Duodenal mucosa (tissue), 2 donors: Measurements from ENCODE around the gene FGFBP2.

ENCODE experiments used
- H3K27ac ChIP-seq: one replicate; pipeline ENCODE4 v1.7.0; 2013; ENCODE audit warnings: low read depth, low read length
- H3K27me3 ChIP-seq, 2 donors: one replicate each; pipeline ENCODE4 v1.7.0; 2013; ENCODE audit warnings: low read length in 2 of 2, control low read depth in 1 of 2; ENCODE audit not compliant: insufficient read depth in 2 of 2, control insufficient read depth in 1 of 2
- H3K36me3 ChIP-seq, 2 donors: one replicate each; pipeline ENCODE4 v1.7.0; 2013; ENCODE audit warnings: low read length in 2 of 2, control low read depth in 1 of 2; ENCODE audit not compliant: insufficient read depth in 2 of 2, control insufficient read depth in 1 of 2
- H3K4me1 ChIP-seq, 2 donors: one replicate each; pipeline ENCODE4 v1.7.0; 2013; ENCODE audit warnings: low read length in 2 of 2, control low read depth in 1 of 2; ENCODE audit not compliant: insufficient read depth in 2 of 2, control insufficient read depth in 1 of 2
- H3K4me3 ChIP-seq, 2 donors: one replicate each; pipeline ENCODE4 v1.7.0; 2013; ENCODE audit warnings: low read length in 2 of 2, low read depth in 1 of 2
- H3K9ac ChIP-seq, 2 donors: one replicate each; pipeline ENCODE4 v1.7.0; 2013; ENCODE audit warnings: low read length in 2 of 2, low read depth in 1 of 2
- H3K9me3 ChIP-seq, 2 donors: one replicate each; pipeline ENCODE4 v1.7.0; 2013; ENCODE audit warnings: low read length in 2 of 2, control low read depth in 1 of 2; ENCODE audit not compliant: control insufficient read depth in 1 of 2

Gene FGFBP2

GRCh38 chr4:15992167-15992485, 29.2 kb upstream of the FGFBP2 start:
- Histone ChIP-seq H3K27me3 (no peaks in the 10 kb centered on the region), H3K36me3 (peaks cover 3 to 5% of the 10 kb centered on the region in 2 donors), H3K27ac (no peak overlapping the region), H3K9me3 (no peaks in the 10 kb centered on the region), H3K4me1 (no peaks in the 10 kb centered on the region), H3K9ac (no peak overlapping the region), H3K4me3 (no peak overlapping the region)

DNA sequence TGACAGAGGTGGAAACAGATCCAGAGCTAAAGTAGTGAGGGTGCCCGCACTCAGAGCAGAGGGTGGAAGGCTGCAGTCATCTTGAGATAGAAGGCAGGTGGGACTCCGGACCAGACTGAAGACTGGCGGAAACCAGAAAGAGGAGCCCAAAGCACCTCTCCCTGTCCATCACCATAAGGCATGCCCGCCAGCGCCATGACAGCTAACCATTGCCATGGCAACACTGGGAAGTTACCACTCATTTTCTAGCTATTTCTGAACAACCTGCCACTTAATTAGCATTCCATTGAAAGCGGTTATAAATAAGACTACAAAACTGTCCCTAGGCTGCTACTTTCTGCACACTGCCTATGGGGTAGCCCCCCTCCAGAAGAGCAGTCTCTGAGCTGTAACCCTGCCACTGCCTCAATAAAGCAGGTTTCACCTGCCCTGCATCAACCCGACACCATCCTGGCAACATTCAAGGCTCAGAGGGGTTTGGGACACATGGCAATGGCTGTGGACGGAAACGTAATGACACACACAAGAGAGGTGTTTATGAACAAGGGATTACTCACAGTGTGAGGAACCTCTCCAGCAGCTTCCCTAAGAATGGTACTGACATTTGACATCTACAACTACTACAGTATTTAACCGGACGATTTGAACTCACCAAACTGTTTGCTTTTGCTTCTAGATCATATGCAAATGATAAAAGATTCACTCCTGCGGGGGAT, 27.8 kb upstream of the FGFBP2 start:
- H3K4me1 ChIP-seq, result no peaks in the 10 kb centered on the region
- H3K9me3 ChIP-seq, result no peaks in the 10 kb centered on the region
- no peaks in the 10 kb centered on the region for H3K27me3 ChIP-seq
- no peak overlapping the region for H3K4me3 ChIP-seq
- H3K36me3 ChIP-seq, result peaks cover 5 to 6% of the 10 kb centered on the region in 2 donors
- H3K27ac ChIP-seq, result no peak overlapping the region
- H3K9ac ChIP-seq, result no peak overlapping the region

DNA sequence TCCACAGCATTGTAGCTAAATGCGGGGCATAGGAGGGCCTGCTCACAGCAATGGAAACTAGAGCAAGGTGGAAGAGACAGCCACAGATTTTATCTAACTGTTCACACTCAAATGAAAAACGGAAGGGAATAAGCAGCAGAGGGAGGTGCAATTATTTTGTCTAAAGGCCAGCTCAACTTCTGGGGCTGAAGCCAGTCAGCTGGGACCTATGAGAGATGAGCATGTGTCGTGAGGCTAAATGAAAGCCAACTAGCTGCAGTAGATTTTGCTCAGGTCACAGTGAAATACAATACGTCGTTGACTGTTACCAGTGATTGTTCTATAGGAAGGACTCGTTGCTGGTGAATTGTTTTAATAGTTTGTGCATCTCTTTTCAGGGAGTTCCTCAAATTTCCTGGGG, 26.4 kb upstream of the FGFBP2 start:
- H3K9me3 ChIP-seq, result no peaks in the 10 kb centered on the region
- no peak overlapping the region for H3K4me3 ChIP-seq
- no peaks in the 10 kb centered on the region for H3K27me3 ChIP-seq
- H3K9ac ChIP-seq, result no peak overlapping the region
- no peaks in the 10 kb centered on the region for H3K4me1 ChIP-seq
- H3K27ac ChIP-seq, result no peak overlapping the region
- peaks cover 5 to 6% of the 10 kb centered on the region in 2 donors for H3K36me3 ChIP-seq

GRCh38 chr4:15988222-15988621, 25.2 kb upstream of the FGFBP2 start:
- H3K9me3 ChIP-seq, result no peaks in the 10 kb centered on the region
- no peak overlapping the region for H3K4me3 ChIP-seq
- H3K9ac ChIP-seq, result no peak overlapping the region
- no peaks in the 10 kb centered on the region for H3K27me3 ChIP-seq
- H3K4me1 ChIP-seq, result no peaks in the 10 kb centered on the region
- peaks cover 3 to 6% of the 10 kb centered on the region in 2 donors for H3K36me3 ChIP-seq
- H3K27ac ChIP-seq, result no peak overlapping the region

GRCh38 chr4:15986907-15987306, 23.9 kb upstream of the FGFBP2 start:
- Histone ChIP-seq H3K9ac (no peak overlapping the region), H3K27me3 (no peaks in the 10 kb centered on the region), H3K36me3 (peaks cover 0 to 6% of the 10 kb centered on the region in 2 donors), H3K27ac (no peak overlapping the region), H3K4me1 (no peaks in the 10 kb centered on the region), H3K9me3 (no peaks in the 10 kb centered on the region), H3K4me3 (no peak overlapping the region)

DNA sequence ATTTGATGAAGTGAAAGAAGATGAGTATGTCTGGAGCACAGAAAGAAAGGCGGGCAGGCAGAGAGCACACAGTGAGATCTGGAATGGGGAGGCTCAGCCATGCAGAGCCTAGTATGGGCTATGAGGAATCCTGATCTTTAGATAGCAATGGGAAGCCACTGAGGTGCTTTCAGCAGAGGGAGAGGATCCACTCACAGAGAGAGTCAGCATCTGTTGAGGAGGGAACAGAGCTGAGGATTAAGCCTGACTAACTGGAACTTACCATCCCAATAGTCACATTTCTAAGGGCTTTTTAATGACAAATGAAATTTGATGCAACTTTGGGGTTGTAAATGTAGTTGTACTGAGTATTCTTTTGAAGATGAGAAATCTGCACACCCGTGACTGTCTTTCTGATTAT, 20.6 kb upstream of the FGFBP2 start:
- Histone ChIP-seq H3K4me1 (no peaks in the 10 kb centered on the region), H3K9ac (no peak overlapping the region), H3K36me3 (peaks cover 0 to 3% of the 10 kb centered on the region in 2 donors), H3K27me3 (no peaks in the 10 kb centered on the region), H3K4me3 (no peak overlapping the region), H3K9me3 (no peaks in the 10 kb centered on the region), H3K27ac (no peak overlapping the region)

DNA sequence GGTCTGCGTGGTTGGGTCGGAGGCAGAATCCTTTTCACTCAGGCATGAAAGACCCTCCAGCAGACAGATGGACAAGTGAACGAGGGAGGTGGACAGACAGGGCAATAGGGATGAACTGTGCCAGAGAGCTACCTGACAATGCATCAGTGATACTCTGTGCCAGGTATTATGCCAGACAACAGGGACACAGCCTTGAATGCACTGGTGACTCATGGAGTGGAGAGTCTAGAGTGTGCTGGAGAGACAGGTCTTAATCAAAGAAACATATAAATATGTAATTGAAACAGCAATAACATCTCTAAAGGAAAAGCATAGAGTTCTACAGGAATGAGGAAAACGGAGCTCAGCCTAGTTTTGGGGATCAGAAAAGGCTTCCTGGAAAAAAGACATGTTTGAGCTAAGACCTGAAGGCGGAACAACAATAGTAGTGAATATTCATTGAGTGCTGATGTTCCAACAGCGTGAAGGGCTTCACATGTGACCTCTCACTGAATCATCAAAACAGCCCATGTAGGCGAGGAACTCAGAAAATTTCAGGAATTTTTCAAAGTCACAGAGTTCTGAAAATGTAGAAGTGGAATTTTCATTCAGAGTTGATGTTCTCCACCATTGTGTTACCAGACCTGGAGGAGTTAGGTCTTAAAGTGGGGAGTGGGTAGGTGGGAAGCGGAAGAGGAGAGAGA, 20.0 kb upstream of the FGFBP2 start:
- no peaks in the 10 kb centered on the region for H3K4me1 ChIP-seq
- no peak overlapping the region for H3K9ac ChIP-seq
- H3K27me3 ChIP-seq, result no peaks in the 10 kb centered on the region
- H3K4me3 ChIP-seq, result no peak overlapping the region
- H3K27ac ChIP-seq, result no peak overlapping the region
- peaks cover 0 to 3% of the 10 kb centered on the region in 2 donors for H3K36me3 ChIP-seq
- H3K9me3 ChIP-seq, result no peaks in the 10 kb centered on the region

- Histone ChIP-seq H3K27me3 (no peaks in the 10 kb centered on the region), H3K4me3 (no peak overlapping the region), H3K9ac (no peak overlapping the region), H3K4me1 (no peaks in the 10 kb centered on the region), H3K36me3 (no peaks in the 10 kb centered on the region), H3K27ac (no peak overlapping the region), H3K9me3 (no peaks in the 10 kb centered on the region)
Measured at GRCh38 chr4:15976456-15977447, 13.8 kb upstream of the FGFBP2 start.

DNA sequence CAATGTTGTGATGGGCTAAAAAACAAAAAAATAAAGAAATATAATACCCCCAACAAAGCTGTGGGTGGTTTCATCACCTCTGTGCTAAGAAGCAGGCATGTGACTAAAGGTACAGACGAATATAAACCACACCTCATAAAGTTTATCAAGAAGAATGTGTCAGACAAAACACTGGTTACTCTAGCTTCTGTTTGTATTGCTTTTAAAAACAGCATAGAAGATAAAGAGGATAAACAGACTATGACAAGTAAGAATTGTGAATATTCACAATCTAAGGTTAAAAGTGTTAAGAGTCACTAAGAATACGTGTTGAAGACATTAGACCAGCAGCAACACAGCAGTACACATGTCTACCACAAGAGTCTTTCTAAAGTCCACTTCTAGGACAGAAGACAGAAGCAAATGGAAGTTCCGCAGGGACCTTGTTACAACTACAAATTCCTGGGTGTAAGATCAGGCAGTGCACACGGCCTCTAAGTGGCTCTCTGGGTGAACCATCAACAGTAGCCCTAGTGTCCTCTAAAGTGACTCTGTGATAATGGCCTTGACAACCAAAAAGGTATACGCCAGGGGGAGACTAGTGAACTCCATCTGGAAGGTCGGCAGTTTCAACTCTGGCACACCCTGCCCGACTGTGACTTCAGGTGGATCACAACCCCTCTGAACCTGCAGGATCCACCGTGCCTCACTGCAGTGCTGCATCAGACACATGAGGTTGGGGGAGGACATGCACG, 8.3 kb upstream of the FGFBP2 start:
- no peaks in the 10 kb centered on the region for H3K4me1 ChIP-seq
- no peak overlapping the region for H3K27ac ChIP-seq
- H3K9ac ChIP-seq, result no peak overlapping the region

More for the DNA sequence above, 8.3 kb upstream of the FGFBP2 start:
- no peak overlapping the region for H3K4me3 ChIP-seq
- H3K9me3 ChIP-seq, result peaks cover 0 to 3% of the 10 kb centered on the region in 2 donors
- H3K36me3 ChIP-seq, result no peaks in the 10 kb centered on the region
- H3K27me3 ChIP-seq, result no peaks in the 10 kb centered on the region
